NCI-H146 (cell line): ENCODE measurements around the gene CNIH4.
"Not testable (repeated sequence)": the region's sequence is repeated elsewhere in the genome, so short reads cannot be mapped to it uniquely, and the experiment has no call there.

Experiments
- DNase-seq: peaks from one replicate; lab custom pipeline; 2025; lab: John Stamatoyannopoulos, UW

CNIH4 gene

GRCh38 chr1:224402472-224403036, 45.9 kb downstream of the CNIH4 start:
- DNase-seq, result no peak

- no peak for DNase-seq
Measured at GRCh38 chr1:224404916-224405603, 48.4 kb downstream of the CNIH4 start.

GRCh38 chr1:224405604-224405970, 48.9 kb downstream of the CNIH4 start:
- DNase-seq, result no peak

GRCh38 chr1:224406216-224406615, 49.5 kb downstream of the CNIH4 start:
- DNase-seq, result no peak

GRCh38 chr1:224407571-224408293, 51.1 kb downstream of the CNIH4 start:
- DNase-seq, result no peak

GRCh38 chr1:224408294-224408590, 51.6 kb downstream of the CNIH4 start:
- DNase-seq, result no peak

- no peak for DNase-seq
Measured at GRCh38 chr1:224411766-224412165, 55.1 kb downstream of the CNIH4 start.

GRCh38 chr1:224420106-224420505, 63.4 kb downstream of the CNIH4 start:
- DNase-seq, result no peak

- DNase-seq, result no peak
Measured at GRCh38 chr1:224425279-224425884, 68.7 kb downstream of the CNIH4 start.

- not testable (repeated sequence) for DNase-seq
Measured at GRCh38 chr1:224426869-224427268, 70.2 kb downstream of the CNIH4 start.

GRCh38 chr1:224427346-224427745, 70.7 kb downstream of the CNIH4 start:
- DNase-seq, result no peak

GRCh38 chr1:224428713-224429112, 72.0 kb downstream of the CNIH4 start:
- not testable (repeated sequence) for DNase-seq
